Hepatocyte (in vitro differentiated cells): ENCODE measurements around the gene TMEM131.

ENCODE experiments used
- EZH2 ChIP-seq: fragments of 200-600 bp; sonication (generic); IDR thresholded peaks from 2 replicates; pipeline ENCODE4 v1.6.1; 2016; ENCODE audit warnings: antibody characterized with exemption, mild to moderate bottlenecking, borderline replicate concordance
- EZH2phosphoT487 ChIP-seq: fragments of 200-600 bp; sonication (generic); IDR thresholded peaks from one replicate; pipeline ENCODE4 v1.6.1; 2018; ENCODE audit warnings: antibody characterized with exemption, mild to moderate bottlenecking, low read depth, moderate library complexity; ENCODE audit not compliant: unreplicated experiment, severe bottlenecking
- TF ChIP-seq, protein P1 (sequence below): fragments of 200-600 bp; sonication (generic); IDR thresholded peaks from 2 replicates; pipeline ENCODE4 v1.5.1; 2016; ENCODE audit warnings: antibody characterized with exemption, mild to moderate bottlenecking; ENCODE audit not compliant: poor library complexity

DNA sequence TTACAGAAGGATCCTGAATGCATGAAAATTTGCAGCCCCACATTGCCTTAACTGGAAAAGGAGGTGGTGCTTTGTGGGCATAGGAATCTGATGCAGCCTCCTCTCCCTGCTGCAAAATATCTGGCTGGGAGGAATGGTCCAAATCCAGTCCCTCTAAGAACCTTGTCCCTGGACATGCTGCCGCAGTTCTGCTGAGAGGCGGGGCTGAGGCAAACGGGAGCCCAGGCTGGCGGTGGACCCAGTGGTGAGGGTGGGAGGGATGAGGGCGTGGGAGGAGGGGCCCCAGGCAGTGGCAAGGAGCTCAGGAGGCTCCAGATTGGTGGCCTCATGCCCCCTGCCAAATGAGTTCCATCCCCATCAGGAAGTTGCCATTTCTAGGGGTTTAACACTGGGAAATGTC is 246.2 kb downstream of the TMEM131 start:
- TF ChIP-seq, protein P1, sequence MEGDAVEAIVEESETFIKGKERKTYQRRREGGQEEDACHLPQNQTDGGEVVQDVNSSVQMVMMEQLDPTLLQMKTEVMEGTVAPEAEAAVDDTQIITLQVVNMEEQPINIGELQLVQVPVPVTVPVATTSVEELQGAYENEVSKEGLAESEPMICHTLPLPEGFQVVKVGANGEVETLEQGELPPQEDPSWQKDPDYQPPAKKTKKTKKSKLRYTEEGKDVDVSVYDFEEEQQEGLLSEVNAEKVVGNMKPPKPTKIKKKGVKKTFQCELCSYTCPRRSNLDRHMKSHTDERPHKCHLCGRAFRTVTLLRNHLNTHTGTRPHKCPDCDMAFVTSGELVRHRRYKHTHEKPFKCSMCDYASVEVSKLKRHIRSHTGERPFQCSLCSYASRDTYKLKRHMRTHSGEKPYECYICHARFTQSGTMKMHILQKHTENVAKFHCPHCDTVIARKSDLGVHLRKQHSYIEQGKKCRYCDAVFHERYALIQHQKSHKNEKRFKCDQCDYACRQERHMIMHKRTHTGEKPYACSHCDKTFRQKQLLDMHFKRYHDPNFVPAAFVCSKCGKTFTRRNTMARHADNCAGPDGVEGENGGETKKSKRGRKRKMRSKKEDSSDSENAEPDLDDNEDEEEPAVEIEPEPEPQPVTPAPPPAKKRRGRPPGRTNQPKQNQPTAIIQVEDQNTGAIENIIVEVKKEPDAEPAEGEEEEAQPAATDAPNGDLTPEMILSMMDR, result no peak
- TF ChIP-seq EZH2 (no peak), EZH2phosphoT487 (no peak)
